A549 (cell line): ENCODE measurements around the gene KIF5A. TPM values are rescaled to one million over a fixed set of nuclear protein-coding genes. Genes with fewer than 3 reads are reported as not detected.

Experiments used
- ATAC-seq, 2 experiments: fragments of 200-7000 bp in 1 of 2; fragments of >200 bp in 1 of 2; cut with Nextera tagmentation in 1 of 2; cut with Tn5 transposase in 1 of 2; 3 replicates each; pipeline versions ENCODE4 v1.8.0 to v1.9.1; 2018 to 2020; ENCODE audit warnings: mild to moderate bottlenecking in 1 of 2, moderate library complexity in 1 of 2
- CTCF ChIA-PET: fragments of 300-600 bp; sonication (Branson Sonifier 250); formaldehyde crosslinking; extraction: SDS; loops from one replicate; lab custom pipeline; 2021; ENCODE audit warnings: antibody characterized with exemption, inconsistent platforms; lab: Yijun Ruan, JAX
- POLR2A ChIA-PET: fragments of 350-600 bp; formaldehyde crosslinking; extraction: SDS; loops from one replicate; lab custom pipeline; 2021; ENCODE audit warnings: antibody characterized with exemption, inconsistent platforms; lab: Yijun Ruan, JAX
- DNase-seq, 2 experiments: peaks; one replicate each; pipeline versions ENCODE4 v3.0.0 to v3.0.0-alpha.2; 2011 to 2016; ENCODE audit warnings: low read depth in 1 of 2, low spot score in 1 of 2
- FAIRE-seq: peaks from 2 replicates; lab custom pipeline; 2011; peaks lifted over from hg19 to GRCh38; lab: Jason Lieb, UNC
- H3K27ac ChIP-seq, 2 experiments: fragments of >200 bp; sonication (Bioruptor Twin); formaldehyde crosslinking; 3 replicates each; pipeline ENCODE4 v1.5.1; 2016 to 2017
- H3K4me1 ChIP-seq: fragments of >200 bp; sonication (Bioruptor Twin); formaldehyde crosslinking; 3 replicates; pipeline ENCODE4 v1.6.1; 2016
- H3K4me2 ChIP-seq: fragments of >200 bp; sonication (Bioruptor Twin); formaldehyde crosslinking; 3 replicates; pipeline ENCODE4 v1.6.1; 2016
- H3K4me3 ChIP-seq: fragments of >200 bp; sonication (Bioruptor Twin); formaldehyde crosslinking; 3 replicates; pipeline ENCODE4 v1.5.1; 2016
- H3K9me3 ChIP-seq: fragments of >200 bp; sonication (Bioruptor Twin); formaldehyde crosslinking; 3 replicates; pipeline ENCODE4 v1.6.1; 2016
- BHLHE40 ChIP-seq: IDR thresholded peaks from 2 replicates; pipeline ENCODE4 v1.6.1; 2012; ENCODE audit warnings: low read depth, low read length, inconsistent platforms
- CEBPB ChIP-seq, 2 experiments: fragments of >200 bp in 1 of 2; sonication (Bioruptor Twin) in 1 of 2; formaldehyde crosslinking in 1 of 2; IDR thresholded peaks; 2 replicates each; pipeline ENCODE4 v1.6.1; 2012 to 2016
- FOSB ChIP-seq: fragments of 250-450 bp; sonication (Bioruptor Pico); IDR thresholded peaks from 2 replicates; pipeline ENCODE4 v1.5.0; 2020; ENCODE audit warnings: mild to moderate bottlenecking, moderate library complexity
- FOXS1 ChIP-seq: fragments of 250-450 bp; sonication (Bioruptor Pico); IDR thresholded peaks from 2 replicates; pipeline ENCODE4 v1.5.0; 2020; ENCODE audit warnings: mild to moderate bottlenecking, moderate library complexity
- JUN ChIP-seq, 2 experiments: fragments of >200 bp; sonication (Bioruptor Twin); formaldehyde crosslinking; IDR thresholded peaks; 2 replicates in 1 of 2; 3 replicates in 1 of 2; pipeline ENCODE4 v1.6.1; 2016 to 2017
- MAFK ChIP-seq: fragments of 450-650 bp; IDR thresholded peaks from 2 replicates; pipeline ENCODE4 v1.6.1; 2014; ENCODE audit not compliant: partially characterized antibody
- MAZ ChIP-seq: fragments of 150-350 bp; IDR thresholded peaks from 2 replicates; pipeline ENCODE4 v1.6.1; 2014; ENCODE audit warnings: antibody characterized with exemption, low read depth, low read length, borderline replicate concordance
- NFE2L2 ChIP-seq: fragments of 150-350 bp; conservative IDR thresholded peaks from 2 replicates; pipeline ENCODE4 v1.6.1; 2014; ENCODE audit warnings: low read length
- PHF8 ChIP-seq: fragments of 200-600 bp; sonication (generic); IDR thresholded peaks from 2 replicates; pipeline ENCODE4 v1.6.1; 2016; ENCODE audit warnings: low read depth, mild to moderate bottlenecking, antibody characterized with exemption, moderate library complexity, borderline replicate concordance
- POLR2A ChIP-seq: IDR thresholded peaks from 2 replicates; pipeline ENCODE4 v1.6.1; 2012; ENCODE audit warnings: mild to moderate bottlenecking, low read length
- POLR2AphosphoS2 ChIP-seq: conservative IDR thresholded peaks from 2 replicates; pipeline ENCODE4 v1.6.1; 2012; ENCODE audit warnings: low read length, improper control_type of control experiment, inconsistent platforms
- RAD21 ChIP-seq, 2 experiments: fragments of >200 bp in 1 of 2; sonication (Bioruptor Twin) in 1 of 2; formaldehyde crosslinking in 1 of 2; IDR thresholded peaks in 1 of 2; conservative IDR thresholded peaks in 1 of 2; 2 replicates in 1 of 2; 3 replicates in 1 of 2; pipeline ENCODE4 v1.6.1; 2012 to 2018; ENCODE audit warnings: inconsistent platforms in 1 of 2
- RCOR1 ChIP-seq: fragments of 150-350 bp; IDR thresholded peaks from 2 replicates; pipeline ENCODE4 v1.6.1; 2014; ENCODE audit warnings: antibody characterized with exemption, low read length, low read depth
- RFX5 ChIP-seq: fragments of 450-650 bp; IDR thresholded peaks from 2 replicates; pipeline ENCODE4 v1.7.1; 2014; ENCODE audit warnings: antibody characterized with exemption, mild to moderate bottlenecking, moderate library complexity
- RNF2 ChIP-seq: fragments of 200-600 bp; sonication (generic); IDR thresholded peaks from 2 replicates; pipeline ENCODE4 v1.6.1; 2016; ENCODE audit warnings: low read depth, mild to moderate bottlenecking, antibody characterized with exemption, moderate library complexity, borderline replicate concordance
- SMC3 ChIP-seq: fragments of >200 bp; sonication (Bioruptor Twin); formaldehyde crosslinking; IDR thresholded peaks from 3 replicates; pipeline ENCODE4 v1.6.1; 2018; ENCODE audit warnings: inconsistent platforms
- ZC3H11A ChIP-seq: fragments of 450-650 bp; IDR thresholded peaks from 2 replicates; pipeline ENCODE4 v1.6.1; 2014; ENCODE audit warnings: antibody characterized with exemption, mild to moderate bottlenecking
- ZFP36 ChIP-seq: fragments of 450-650 bp; IDR thresholded peaks from 2 replicates; pipeline ENCODE4 v1.6.1; 2014; ENCODE audit warnings: borderline replicate concordance; ENCODE audit not compliant: partially characterized antibody
- WGBS: methylation state at CpG from one replicate; pipeline ENCODE4 v1.1.6; 2017; ENCODE audit errors: missing lambda C conversion rate; 5-methylcytosine and 5-hydroxymethylcytosine counted together
- polyA plus RNA-seq, 4 experiments: library from polyadenylated mRNA; depleted of rRNA in 3 of 4; stranded (reverse); fragments of >200 nt; fragmentation: RNase III in 1 of 4; extraction: RNeasy Plus Mini Kit Qiagen cat#74134 plus additional on column Dnase treatment in 1 of 4; gene quantifications; 2 replicates in 3 of 4; 3 replicates in 1 of 4; pipeline ENCODE4 v1.2.3, GENCODE V29; 2011 to 2017
- TF ChIP-seq, protein P1 (sequence below): fragments of >200 bp; sonication (Bioruptor Twin); formaldehyde crosslinking; IDR thresholded peaks from 3 replicates; pipeline ENCODE4 v1.5.1; 2016
- TF ChIP-seq, protein P2 (sequence below): IDR thresholded peaks from 2 replicates; pipeline ENCODE4 v1.6.1; 2012; ENCODE audit warnings: low read depth, borderline replicate concordance
- TF ChIP-seq, protein P3 (sequence below): fragments of 150-350 bp; IDR thresholded peaks from 2 replicates; pipeline ENCODE4 v1.6.1; 2014; ENCODE audit warnings: low read depth, mild to moderate bottlenecking, low read length
- TF ChIP-seq, protein P4 (sequence below): IDR thresholded peaks from 2 replicates; pipeline ENCODE4 v1.6.1; 2012
- TF ChIP-seq, protein P5 (sequence below): fragments of >200 bp; sonication (Bioruptor Twin); formaldehyde crosslinking; IDR thresholded peaks from 2 replicates; pipeline ENCODE4 v1.6.1; 2016
- TF ChIP-seq, protein P6 (sequence below): fragments of 250-450 bp; sonication (Bioruptor Pico); IDR thresholded peaks from 2 replicates; pipeline ENCODE4 v1.5.0; 2021; ENCODE audit warnings: mild to moderate bottlenecking, moderate library complexity, borderline replicate concordance
- TF ChIP-seq, protein P7 (sequence below): fragments of 450-650 bp; IDR thresholded peaks from 2 replicates; pipeline ENCODE4 v1.6.1; 2014; ENCODE audit warnings: antibody characterized with exemption

Gene KIF5A
- polyA plus RNA-seq, 2 of the 4 experiments (the other 2 are of a cell fraction), result 0.61 to 0.89 TPM

DNA sequence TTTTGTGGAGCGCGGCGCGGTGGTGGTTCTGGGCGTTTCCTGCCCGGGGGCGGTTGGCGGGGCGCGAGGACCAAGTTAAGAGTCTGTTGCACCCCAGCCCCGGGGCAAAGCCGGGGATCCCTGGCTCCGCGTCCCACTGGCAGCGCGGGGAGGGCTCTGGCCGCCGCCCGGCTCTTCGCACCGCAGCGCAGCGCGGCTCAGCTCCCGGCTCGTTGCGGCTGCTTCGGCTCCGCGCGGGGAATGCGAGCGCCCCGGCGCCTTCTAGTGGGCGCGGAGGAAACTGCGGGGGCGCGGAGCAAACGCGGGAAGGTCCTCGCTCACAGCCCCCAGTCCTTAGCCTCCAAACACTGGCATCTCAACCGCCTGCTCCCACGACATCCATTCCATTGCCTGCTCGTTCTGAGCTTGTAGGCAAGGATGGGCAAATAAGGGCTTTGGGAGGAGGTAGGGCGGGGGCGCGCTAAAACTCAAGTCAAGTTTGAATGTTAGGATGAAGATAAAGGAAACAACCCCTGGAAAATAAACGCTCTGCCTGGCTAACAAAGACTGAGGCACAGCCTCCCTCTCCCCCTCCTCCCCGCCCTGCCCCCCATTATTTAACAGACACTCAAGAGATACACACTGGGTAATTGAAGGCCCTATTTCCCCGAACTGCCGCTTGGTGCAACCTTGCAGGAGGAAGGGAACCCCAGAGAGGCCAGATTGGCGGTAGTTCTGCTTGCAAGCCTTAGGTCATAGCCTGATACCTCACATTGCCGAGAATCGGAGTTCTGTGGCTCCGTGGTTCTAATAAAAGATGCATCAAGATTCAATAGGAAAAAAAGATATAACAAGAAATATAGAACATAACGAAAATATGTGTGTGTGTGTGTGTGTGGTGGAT, 83.4 kb downstream of the KIF5A start, which contains the start of gene B4GALNT1:
B4GALNT1 (minus strand) TSS at position 244 of the 883 bp plus-strand sequence. CDS start 1,069 bp downstream, outside the sequence.
- H3K27ac ChIP-seq, result peak within 1 kb of the TSS; percentile 94

More for the DNA sequence above, 83.4 kb downstream of the KIF5A start, which contains the start of gene B4GALNT1:
- ChIA-PET CTCF (interaction anchor here (0.6 to 5.2 kb wide), 38 partner anchors 9 to 170 kb away, joined by 3 to 76 read pairs (median 3); no protein-coding TSS in a partner anchor), POLR2A (interaction anchor here (0.6 kb wide), 1 partner anchor 178 kb away, joined by 3 read pairs; the partner anchor contains the start of gene INHBE)
- Histone ChIP-seq H3K4me1 (peaks cover 13% of the 10 kb centered on the region), H3K4me2 (peak within 1 kb of the TSS; percentile 97), H3K9me3 (no peaks in the 10 kb centered on the region), H3K4me3 (peak within 1 kb of the TSS; percentile 83)
- DNase-seq (peak; percentile 76 to 86), ATAC-seq (peak; percentile 87 to 91), FAIRE-seq (peak; percentile 28)
- TF ChIP-seq RFX5 (no peak), ZFP36 (no peak), MAFK (no peak), BHLHE40 (no peak), JUN (IDR thresholded peaks at IDR 0.05) (peak in 1 of 2 experiments; percentile 60; a peak in 2 of 5 replicates), NFE2L2 (no peak), POLR2A (peak; percentile 56), RAD21 (conservative IDR thresholded peaks at IDR 0.05 in 1 of 2, IDR thresholded peaks at IDR 0.05 in 1 of 2) (peak; percentile 55 to 60), PHF8 (peak; percentile 32; the same call in 1 of the 2 replicates), SMC3 (peak; percentile 67), POLR2AphosphoS2 (no peak), ZC3H11A (no peak), RCOR1 (no peak), CEBPB (IDR thresholded peaks at IDR 0.05) (no peak), FOSB (CRISPR knock-in tag) (no peak), RNF2 (peak; percentile 79; the same call in 1 of the 2 replicates), FOXS1 (no peak), MAZ (peak; percentile 64; the same call in 1 of the 2 replicates)
- TF ChIP-seq, protein P1, sequence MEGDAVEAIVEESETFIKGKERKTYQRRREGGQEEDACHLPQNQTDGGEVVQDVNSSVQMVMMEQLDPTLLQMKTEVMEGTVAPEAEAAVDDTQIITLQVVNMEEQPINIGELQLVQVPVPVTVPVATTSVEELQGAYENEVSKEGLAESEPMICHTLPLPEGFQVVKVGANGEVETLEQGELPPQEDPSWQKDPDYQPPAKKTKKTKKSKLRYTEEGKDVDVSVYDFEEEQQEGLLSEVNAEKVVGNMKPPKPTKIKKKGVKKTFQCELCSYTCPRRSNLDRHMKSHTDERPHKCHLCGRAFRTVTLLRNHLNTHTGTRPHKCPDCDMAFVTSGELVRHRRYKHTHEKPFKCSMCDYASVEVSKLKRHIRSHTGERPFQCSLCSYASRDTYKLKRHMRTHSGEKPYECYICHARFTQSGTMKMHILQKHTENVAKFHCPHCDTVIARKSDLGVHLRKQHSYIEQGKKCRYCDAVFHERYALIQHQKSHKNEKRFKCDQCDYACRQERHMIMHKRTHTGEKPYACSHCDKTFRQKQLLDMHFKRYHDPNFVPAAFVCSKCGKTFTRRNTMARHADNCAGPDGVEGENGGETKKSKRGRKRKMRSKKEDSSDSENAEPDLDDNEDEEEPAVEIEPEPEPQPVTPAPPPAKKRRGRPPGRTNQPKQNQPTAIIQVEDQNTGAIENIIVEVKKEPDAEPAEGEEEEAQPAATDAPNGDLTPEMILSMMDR, result peak; percentile 78
- TF ChIP-seq, protein P2, sequence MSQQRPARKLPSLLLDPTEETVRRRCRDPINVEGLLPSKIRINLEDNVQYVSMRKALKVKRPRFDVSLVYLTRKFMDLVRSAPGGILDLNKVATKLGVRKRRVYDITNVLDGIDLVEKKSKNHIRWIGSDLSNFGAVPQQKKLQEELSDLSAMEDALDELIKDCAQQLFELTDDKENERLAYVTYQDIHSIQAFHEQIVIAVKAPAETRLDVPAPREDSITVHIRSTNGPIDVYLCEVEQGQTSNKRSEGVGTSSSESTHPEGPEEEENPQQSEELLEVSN, result peak; percentile 95
- TF ChIP-seq, protein P3, sequence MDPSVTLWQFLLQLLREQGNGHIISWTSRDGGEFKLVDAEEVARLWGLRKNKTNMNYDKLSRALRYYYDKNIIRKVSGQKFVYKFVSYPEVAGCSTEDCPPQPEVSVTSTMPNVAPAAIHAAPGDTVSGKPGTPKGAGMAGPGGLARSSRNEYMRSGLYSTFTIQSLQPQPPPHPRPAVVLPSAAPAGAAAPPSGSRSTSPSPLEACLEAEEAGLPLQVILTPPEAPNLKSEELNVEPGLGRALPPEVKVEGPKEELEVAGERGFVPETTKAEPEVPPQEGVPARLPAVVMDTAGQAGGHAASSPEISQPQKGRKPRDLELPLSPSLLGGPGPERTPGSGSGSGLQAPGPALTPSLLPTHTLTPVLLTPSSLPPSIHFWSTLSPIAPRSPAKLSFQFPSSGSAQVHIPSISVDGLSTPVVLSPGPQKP, result no peak
- TF ChIP-seq, protein P4, sequence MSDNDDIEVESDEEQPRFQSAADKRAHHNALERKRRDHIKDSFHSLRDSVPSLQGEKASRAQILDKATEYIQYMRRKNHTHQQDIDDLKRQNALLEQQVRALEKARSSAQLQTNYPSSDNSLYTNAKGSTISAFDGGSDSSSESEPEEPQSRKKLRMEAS, result peak; percentile 90
- TF ChIP-seq, protein P5, sequence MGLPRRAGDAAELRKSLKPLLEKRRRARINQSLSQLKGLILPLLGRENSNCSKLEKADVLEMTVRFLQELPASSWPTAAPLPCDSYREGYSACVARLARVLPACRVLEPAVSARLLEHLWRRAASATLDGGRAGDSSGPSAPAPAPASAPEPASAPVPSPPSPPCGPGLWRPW, result no peak
- TF ChIP-seq, protein P6, sequence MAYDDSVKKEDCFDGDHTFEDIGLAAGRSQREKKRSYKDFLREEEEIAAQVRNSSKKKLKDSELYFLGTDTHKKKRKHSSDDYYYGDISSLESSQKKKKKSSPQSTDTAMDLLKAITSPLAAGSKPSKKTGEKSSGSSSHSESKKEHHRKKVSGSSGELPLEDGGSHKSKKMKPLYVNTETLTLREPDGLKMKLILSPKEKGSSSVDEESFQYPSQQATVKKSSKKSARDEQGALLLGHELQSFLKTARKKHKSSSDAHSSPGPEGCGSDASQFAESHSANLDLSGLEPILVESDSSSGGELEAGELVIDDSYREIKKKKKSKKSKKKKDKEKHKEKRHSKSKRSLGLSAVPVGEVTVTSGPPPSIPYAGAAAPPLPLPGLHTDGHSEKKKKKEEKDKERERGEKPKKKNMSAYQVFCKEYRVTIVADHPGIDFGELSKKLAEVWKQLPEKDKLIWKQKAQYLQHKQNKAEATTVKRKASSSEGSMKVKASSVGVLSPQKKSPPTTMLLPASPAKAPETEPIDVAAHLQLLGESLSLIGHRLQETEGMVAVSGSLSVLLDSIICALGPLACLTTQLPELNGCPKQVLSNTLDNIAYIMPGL (CRISPR knock-in tag), result peak; percentile 96
- TF ChIP-seq, protein P7, sequence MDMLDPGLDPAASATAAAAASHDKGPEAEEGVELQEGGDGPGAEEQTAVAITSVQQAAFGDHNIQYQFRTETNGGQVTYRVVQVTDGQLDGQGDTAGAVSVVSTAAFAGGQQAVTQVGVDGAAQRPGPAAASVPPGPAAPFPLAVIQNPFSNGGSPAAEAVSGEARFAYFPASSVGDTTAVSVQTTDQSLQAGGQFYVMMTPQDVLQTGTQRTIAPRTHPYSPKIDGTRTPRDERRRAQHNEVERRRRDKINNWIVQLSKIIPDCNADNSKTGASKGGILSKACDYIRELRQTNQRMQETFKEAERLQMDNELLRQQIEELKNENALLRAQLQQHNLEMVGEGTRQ, result no peak
- WGBS, result 3% methylated on average over 30 of the region's 58 CpGs
